GM19238 (cell line): ENCODE results near the gene DAPK2.

Experiments
- DNase-seq: peaks from one replicate; pipeline ENCODE4 v3.0.0; 2011; ENCODE audit warnings: low spot score; ENCODE audit not compliant: insufficient read length

The DAPK2 gene

DNA sequence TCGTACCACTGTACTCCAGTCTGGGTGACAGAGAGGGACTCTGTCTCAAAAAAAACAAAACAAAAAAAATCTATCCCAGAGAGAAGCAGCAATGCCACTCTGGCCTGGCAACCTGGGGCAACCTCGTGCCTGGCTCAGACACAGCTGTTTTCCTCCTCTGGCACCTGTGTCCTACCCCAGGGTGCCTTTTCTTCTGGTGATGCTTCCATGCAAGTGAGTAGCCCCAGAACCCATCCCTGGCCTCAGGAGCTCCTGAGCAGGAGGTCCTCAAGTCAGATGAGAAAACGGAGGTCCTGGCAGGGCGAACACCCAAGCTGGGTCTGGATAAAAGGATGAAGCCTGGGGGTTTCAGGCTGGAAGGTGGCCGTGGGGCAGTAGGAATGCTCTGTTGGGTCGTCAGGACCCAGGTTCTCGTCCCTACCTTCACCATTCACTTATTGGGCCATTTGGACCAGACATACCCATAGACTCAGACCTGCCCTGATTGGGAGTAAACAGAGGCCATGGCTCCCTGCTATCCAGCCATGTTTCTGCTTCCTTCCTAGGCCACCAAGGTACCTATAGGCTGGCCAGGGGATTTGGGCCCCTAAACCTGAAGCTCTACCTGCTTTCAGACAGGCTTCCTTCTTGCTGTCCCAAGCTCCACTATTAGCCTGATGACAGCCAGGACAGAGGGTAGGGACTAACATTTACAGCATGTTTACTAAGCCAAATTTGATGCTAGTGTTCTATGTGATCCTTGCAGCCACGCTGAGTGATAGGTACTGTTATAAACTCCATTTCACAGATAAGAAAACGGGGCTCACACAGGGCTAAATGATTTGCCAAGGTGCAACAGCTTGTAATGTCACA, 102.2 kb downstream of the DAPK2 start:
- DNase-seq: no peak

DNA sequence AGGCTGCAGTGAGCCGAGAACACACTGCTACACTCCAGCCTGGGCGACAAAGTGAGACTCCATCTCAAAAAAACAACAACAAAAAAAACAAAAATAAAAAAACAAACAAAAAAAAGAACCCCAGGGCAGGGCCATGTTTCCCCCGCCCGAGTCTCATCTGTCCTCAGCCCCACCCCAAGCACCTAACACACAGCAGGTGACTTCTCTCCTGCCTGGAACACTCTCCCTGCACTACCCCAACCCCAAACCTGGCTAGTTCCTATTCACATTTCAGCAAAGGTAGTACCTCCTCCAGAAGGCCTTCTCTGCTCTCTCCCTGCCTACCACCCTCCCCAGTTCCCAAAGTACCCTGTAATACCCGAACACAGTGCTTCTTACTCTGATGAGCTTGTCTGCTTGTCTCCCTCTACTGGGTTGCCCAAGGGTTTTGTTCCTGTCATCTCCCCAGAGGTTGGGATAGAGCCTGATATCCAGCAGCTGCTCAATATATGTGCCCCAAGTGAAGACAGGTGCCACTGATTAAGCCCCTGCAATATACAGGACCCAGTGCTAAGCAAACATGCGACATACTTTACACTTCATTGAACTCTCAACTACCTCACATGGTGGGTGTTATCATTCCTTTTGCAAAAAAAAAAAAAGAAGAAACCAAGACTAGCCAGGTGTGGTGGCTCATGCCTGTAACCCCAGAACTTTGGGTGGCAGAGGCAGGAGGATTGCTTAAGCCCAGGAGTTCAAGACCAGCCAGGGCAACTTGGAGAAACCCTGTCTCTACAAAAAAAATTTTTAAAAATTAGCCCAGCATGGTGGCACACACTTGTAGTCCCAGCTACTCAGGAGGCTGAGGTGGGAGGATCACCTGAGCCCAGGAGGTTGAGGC, 103.6 kb downstream of the DAPK2 start:
- no peak for DNase-seq

DNA sequence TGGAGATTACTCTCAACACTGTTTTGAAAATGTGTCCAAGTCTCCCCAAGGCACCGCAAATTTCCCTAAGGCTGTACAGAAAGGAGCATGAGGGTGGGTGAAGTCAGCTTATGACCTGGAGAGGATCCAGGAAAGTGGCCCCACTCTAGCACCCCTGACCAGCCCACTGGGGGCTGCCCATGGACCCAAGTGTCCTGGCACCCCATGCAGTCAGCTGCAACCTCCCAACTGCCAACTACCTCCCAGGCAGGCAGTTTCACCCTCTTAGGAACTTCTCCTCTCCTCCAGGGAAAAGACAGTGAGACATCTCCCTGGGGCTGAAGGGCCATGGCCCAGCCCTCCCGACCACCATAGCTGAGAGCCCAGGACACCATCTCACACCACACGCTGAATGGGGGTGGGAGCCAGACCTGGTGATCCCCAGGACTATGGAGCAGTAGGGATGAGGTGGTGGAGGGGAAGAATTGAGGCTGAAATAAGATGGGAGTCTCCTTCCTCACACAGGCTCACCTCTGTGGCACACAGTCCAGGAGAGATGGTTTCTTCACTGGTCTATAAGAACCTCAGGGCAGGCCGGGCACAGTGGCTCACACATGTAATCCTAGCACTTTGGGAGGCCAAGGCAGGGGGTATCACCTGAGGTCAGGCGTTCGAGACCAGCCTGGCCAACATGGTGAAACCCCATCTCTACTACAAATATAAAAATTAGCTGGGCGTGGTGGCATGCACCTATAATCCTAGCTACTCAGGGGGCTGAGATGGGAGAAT, 104.4 kb downstream of the DAPK2 start:
- DNase-seq: no peak

DNA sequence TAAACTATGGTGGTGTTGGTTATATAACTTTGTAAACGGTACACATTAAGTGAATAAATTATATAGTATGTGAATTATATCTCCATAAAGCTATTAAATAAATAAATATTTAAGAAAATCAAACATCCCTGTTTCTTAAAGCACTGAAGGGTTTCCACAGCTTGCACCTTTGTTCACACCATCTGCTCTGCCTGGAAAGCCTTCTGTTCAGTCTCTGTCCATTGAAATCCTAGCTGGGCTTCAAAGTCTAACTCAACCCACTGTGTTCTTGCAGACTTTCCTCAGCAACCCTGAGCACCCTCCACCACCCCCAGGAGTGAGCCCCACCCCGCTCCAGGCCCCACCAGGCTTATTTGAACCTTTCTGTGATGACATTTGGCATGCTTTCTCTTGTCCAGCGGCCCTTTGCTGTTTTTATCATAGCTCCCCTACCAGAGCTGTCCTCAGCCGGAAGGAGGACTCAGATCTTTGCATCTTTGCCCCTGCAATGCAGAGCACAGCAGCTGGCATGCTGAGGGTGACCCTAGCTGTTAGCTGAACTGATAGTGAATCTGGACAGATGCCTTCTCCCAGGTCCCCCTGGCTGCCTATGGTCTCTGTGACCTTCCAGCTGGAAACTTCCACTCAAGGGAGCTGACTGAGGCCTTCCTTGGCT, 105.2 kb downstream of the DAPK2 start:
- DNase-seq: no peak

DNA sequence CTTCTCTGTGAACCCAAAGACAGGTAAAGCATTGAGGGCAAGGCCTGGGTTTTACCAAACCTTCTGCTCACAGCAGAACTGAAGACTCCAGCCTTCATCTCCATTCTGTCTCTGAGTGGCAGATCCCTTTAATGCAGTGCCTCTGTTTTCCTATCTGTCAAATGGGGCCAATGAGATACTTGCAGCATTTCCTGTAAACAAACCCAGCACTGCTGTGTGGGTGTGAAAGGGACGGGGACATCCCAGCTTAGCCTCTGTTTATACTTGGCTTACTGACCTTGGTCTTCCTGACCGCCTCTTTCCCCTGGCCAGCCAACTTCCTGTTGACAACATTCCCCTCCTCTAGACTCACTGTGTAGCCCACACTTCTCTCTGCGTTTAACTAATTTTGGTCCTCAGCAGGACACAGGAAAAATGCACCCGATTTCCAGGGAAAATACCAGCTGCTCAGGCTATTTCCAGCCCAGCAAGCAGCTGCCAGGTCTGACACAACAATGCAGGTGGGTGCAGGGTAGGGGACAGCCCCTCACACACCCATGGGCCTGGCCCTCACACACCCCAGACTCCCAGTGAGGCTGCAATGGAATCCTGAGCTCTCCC, 106.7 kb downstream of the DAPK2 start:
- DNase-seq: no peak

DNA sequence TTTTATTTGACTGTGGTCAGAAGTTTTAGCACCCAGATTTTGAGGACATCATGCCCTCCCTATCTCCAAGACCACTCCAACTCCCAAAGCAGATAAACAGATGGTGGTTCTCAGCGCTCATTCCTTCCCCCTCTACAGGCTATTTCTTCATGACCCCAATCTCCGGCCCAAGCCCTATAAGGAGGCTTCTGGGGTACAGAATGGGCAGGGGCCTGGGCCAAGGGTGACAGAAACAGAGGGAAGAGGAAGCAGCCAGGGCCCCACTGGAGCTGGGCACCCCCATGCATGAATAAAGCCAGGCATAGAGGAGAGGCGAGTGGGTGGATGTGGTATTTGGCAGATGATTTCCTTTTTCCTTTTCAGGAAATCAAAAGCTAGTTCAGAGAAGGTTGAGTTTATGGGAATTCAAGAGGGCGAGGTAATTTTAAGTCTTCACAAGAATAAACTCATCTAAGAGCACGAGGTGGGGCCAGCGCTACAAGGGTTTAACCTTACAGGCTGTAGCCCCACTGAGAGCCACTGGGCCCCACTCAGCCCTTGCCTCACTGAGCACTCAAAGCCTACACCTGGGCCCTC, 107.7 kb downstream of the DAPK2 start:
- no peak for DNase-seq

DNA sequence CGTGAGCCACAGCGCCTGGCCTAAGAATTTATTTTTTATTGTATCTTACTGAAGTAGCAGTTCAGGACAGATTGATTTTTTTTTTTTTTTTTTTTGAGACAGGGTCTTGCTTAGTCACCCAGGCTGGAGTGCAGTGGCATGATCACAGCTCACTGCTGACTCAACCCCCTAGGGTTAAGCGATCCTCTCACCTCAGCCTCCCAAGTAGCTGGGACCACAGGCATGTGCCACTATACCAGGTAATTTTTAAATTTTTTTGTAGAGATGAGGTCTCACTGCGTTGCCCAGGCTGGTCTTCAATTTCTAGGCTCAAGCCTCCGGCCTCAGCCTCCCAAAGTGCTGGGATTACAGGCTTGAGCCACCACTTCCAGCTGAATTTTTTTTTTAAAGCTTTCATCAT, 112.8 kb downstream of the DAPK2 start:
- DNase-seq: no peak

DNA sequence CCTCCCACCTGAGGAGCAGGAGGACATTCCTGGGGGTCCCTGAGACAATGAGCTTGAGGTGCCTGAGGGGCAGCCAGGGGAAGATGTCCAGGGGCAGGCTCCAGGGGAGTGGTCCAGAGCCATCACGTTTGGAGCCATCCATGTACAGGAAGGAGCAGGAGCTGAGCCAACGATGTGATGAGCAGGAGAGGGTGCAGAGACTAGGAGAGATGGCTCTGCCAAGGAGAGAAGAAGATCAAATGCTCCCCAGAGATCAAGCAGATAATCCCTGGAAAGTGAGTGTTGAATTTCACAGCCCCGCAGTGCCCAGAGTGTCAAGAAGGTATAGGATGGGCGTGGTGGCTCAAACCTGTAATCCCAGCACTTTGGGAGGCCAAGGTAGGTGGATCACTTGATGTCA, 114.7 kb downstream of the DAPK2 start:
- DNase-seq: no peak

DNA sequence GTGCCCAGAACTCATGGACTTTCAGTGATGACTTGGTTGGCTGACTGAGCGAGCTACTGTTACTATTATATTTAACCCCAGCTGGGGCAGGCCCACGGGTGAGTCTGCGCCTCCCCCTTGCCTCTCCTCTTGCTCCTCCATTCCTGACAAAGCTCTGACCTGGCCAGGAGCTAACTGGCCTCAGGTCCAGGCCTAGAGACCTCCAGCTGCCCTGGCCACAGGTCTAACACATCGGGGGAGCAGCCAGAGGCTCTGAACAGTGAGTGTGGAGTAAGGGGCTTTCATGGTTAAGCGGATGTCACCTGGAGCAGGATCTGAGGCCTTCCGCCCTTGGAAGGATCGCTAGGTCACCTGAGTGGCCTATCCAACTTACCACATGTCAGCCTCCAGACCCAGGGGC, 116.3 kb downstream of the DAPK2 start:
- no peak for DNase-seq

DNA sequence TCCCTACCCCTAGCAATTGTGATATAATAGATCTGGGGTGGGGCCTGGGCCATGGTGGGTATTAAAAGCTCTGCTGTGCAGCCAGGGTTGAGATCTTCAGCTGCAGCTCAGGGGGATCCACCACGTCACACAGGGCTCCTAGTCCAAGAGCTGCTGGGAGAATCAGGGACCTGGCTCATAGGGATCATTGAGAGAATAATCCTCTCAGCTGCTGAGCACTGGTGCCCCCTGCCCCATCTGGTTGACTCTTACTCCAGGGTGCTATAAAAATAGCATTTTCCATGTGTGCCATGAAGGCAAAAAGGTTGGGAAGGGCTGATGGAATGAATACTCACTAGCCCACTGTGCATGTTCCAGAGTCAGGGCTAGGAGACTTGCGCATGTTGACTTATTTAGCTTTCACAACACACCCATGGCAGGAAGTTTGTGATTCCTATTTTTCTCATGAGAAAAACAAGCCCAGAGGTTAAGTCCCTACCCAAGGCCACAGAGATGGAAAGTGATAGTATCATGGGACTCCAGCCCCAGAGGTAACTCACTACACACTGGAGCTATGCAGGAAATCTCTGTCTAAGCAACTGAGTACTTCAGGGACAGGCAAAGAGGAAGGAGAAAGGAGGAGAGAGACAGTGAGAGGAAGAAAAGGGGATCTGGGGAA, 118.0 kb downstream of the DAPK2 start:
- DNase-seq: no peak

DNA sequence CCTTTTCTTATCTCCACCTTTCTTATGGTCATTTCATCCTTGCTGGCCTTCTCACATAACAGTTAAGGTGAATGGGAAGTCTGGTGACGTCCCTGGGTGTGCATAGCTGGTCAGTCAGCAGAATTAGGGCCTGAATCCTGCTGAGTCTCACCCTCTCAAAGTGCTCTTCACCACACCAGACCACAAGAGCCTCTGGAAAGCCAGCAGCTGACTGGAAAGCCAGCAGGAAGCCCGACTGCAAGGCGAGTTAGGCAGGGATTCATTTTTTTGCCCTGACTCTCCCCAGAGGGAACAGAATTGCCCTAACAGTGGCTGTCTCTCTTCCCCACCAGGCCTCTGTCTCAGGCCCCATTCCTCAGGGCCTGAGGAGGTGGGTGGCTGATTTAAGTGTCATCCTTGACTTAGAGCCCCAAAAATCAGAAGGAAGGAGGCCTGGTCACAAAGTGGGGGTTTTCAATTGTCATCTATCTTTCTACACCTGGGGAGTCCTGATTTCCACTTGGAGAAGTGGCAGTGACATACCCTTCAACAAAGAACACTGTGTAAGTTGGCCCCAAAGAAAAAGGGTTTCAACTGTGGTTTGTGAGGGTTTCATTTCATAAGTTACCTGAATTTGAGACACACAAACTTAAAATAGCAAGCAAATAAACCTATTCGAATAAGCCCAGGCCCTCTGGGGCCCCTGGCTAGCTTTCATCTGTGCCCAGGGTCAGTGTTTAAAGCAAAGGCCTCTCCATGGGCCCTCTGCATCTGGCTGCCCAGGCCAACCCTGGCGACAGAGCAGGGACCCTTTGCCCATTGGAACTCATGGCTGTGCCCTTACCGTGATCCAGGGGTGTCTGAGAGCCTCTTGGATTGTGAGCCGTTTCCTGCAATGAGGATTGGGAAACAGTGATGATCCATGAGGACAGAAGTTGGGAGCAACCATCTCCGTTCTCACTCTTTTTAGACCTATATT, 122.0 kb downstream of the DAPK2 start:
- DNase-seq: no peak

DNA sequence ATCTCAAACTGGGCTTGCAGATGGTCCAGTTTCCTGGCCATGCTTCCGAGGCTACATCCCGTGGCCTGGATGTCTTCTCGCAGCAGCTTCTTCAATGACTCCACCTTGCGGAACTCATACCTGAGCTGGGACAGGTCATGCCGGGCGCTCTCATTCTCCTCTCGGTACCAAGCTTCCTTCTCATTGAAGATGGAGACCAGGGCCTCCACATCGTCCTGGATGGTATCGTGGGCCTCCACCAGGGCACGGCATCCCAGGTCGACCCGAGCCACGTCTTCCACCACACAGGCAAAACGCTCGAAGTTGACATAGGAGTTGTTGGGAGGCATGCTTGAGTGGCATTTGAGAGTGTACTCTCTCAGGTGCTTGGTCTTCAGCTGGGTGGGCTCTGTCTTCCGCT, 123.4 kb downstream of the DAPK2 start:
- no peak for DNase-seq

DNA sequence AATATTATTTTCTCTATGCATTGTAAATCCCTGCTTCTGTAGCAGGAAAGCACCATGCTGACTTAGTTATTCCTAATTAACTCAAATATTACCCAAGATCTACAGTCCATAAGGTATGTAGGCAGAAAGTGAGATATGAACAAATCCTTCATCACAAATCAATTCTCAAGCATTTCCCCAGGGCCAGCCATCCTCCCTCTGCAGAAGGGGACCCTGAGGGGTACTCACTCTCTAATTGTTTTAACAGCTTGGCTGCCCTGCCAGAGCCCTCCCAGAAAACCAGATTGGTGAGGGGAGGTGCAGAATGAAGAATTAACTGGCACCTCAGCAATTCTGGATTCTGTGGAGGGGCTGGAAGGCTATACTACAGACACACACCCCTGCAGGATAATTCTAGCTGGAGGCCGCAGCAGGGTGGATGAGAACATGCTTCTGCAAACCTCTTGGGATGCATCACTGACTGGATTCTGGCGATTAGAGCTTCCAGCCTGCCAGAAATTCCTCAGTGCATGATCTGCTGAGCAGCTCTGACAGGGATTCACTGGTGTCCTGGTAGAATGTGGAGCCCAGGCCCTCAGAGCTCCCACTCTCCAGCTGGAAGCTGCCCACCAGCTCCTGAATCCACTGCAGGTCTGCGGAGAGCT, 123.9 kb downstream of the DAPK2 start:
- no peak for DNase-seq

DNA sequence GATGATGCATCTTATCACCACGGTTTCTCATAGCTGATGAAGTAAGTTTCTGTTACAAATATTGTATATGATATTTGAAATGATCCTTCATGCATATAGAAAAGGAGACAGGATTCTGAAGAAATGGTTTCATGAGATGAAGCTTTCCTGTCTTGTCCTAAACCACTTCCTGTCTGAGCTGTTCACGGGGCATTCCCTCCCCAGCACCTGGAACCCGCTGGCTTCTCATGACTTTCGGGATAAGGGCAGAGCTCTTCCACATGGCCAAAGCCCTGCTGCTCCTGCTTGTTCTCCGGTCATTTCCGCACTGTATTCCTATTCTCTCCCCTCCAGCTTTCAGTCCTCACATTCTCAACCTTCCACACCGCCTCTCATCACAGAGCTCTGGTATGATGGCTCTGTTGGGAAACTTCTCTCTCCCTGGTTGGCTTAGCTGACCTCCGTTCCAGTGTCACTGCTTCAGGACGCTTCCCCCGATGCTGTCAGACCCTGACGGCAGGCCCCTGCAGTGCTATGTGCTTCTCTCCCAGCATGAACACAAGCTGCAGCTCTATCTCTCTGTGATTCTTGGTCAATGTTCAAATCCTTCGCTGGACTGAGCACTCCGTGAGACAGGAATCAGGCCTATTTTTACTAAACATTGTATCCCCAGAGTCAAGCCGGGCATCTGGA, 125.6 kb downstream of the DAPK2 start:
- no peak for DNase-seq

DNA sequence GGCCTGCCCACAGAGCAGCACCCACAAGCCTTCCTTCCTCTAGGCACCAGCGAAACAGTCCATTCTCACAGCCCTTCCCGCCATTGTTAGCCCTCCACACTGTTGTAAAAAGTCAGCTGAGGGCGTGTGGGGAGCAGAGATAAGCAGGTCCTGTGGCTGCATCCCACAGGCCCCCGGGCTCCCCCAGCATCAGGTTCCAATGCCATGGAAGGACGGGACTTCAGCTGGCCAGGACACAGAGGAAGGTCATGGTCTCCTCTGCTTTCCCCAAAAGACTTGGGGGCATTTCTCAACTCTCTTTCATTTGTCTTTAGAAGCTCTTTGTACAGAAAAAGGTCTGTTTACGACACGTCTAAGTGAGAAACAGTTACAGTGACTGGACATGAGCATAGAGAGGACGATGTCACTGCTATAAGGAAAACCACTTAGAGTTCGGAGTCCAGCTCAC, 127.4 kb downstream of the DAPK2 start:
- DNase-seq: no peak

DNA sequence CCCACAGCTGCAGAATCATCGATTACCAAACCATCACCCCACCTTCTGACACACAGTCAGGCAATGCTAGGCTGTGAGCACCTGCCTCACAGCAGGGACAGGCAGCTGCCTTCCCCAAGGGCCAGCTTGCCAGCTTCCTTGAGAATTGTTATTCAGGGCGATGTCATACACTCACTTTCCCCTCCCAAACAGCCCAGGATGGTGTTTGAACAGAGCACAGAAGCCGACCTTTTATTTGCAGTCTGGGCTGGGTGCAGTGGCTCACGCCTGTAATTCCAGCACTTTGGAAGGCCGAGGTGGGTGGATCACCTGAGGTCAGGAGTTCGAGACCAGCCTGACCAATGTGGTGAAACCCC, 128.0 kb downstream of the DAPK2 start:
- DNase-seq: no peak

DNA sequence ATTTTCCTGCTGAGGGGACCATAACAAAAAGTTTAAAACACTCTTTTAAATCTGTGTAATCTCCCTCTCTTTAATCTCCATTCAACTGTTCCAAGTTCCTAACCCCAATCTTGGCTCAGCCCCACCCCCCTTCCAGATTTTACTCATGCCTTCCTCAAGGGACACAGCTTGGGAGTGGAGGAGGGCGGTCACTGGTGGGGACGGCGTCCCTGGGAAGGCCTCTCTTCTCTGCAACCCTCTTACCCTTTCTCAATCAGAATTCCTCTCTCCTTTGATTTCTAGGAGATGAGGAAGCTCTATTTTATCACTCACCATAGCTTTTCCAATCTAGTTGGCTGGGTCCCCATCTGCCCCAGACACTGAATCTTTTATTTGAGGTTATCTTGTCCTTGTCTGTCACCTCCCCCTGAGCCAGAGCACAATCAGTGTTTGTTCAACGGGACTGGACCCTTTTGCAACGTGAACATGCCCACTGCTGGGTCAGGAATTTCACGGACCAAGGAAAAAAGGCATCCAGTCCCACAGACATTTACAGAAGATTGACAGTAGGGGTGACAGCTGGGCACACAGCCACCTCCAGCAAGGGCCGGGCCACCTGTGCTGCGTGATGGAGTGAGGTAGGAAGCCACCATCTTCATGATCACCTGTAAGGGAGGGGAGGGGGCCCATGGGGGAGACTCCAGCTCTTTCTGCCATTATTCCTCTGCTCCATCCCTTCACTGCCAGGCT, 128.5 kb downstream of the DAPK2 start:
- DNase-seq: no peak
